SKM-1 treated with dmso at 0.1 percent for 144 hours (cell line): ENCODE data around the gene ARHGAP26.

Source experiments
- DNase-seq: peaks from one replicate; lab custom pipeline; 2025; ENCODE audit not compliant: unreplicated experiment; lab: John Stamatoyannopoulos, UW

The ARHGAP26 gene

GRCh38 chr5:143056339-143056704 lies 286.1 kb downstream of the ARHGAP26 start:
- no peak for DNase-seq

DNA sequence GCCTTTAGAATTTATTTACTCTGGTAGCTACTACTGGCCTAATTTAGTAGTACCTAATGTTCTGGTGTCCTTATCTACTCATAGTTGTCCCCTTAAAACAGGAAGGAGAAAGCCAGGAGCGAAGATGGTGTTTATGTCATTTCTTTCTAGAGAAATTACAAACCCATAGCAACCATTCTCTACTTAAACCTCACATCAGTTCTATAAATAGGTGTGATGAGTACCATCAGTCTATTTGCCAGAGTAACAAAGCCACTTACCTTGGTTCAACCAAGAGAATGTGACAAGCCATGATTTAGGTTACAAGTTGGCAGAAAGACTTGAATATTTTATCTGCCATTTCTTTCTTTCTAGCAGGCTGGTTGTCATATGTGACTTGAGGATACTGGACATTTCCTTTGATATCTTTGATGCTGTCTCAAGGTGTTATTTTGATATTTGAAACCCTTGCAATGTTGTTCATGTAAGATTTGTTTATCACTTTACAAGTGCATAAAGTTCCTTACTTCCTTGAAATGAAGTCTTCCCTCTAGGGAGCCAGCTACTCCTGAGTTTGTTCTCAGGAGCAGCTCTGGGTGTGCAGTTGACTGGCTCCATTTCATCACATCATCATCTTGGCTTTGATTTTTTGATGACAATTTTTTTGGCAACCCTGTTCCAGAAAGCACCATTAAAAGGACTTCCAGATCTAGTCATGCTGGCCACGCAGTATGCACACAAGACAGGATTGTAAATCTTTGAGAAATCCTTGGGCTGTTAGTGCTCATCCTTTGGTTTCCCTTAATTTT lies 286.8 kb downstream of the ARHGAP26 start:
- DNase-seq = no peak

GRCh38 chr5:143057580-143057999 lies 287.4 kb downstream of the ARHGAP26 start:
- peak; percentile 74 for DNase-seq

DNA sequence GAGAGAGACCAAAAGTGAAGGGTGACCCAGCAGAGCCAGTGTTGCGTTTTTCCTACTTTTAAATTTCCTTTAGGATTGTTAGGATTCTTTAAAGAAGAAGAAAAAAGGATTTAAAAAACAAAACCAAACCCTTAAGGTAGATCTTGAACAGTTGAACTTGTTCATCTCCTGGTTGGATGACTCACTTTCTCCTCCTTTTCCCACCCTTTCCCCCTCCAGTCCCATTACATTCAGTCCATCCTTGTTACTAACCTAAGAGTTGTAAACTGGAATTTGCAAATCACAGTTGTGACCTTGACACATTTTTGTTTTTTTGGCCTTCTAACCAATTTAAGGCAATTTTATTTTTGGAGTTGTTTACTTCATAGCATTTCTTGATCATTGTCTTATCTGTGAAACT lies 289.2 kb downstream of the ARHGAP26 start:
- DNase-seq = no peak

DNA sequence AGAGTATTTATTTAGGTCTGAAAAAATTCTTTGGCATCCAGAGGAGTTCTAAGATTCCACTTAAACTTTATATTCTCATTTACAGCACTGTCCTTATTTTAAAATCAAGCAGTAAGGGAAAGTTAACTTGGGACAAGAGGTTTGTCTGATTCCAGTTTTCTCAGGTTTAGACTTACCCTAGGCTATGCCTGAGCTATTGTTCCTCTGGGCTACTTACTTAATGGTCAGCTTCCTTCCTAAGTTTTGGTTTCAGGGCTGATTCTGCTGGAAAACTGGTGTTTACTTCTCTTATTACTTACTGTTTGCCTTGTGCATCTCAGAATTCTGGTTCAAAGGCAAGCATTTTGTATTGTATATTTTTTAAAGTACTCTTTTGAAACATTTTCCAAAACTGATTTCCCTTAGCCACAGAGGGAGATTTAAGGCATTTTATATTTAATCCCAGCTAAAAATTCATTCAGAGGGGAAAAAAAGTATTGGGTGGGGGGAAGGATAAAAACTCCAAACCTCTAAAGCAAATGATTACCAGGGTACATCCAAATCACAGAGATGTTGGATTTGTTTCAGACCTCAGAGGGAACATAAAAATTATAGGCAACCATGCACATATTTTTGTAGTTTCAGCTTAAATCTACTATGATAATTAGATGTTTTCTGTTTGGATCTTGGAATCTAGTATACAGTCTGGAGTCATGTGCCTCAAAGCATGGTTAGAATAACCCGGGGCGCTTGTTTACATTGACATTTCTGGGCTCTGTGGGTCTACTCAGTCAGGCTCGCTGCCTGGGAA lies 290.0 kb downstream of the ARHGAP26 start:
- no peak for DNase-seq

DNA sequence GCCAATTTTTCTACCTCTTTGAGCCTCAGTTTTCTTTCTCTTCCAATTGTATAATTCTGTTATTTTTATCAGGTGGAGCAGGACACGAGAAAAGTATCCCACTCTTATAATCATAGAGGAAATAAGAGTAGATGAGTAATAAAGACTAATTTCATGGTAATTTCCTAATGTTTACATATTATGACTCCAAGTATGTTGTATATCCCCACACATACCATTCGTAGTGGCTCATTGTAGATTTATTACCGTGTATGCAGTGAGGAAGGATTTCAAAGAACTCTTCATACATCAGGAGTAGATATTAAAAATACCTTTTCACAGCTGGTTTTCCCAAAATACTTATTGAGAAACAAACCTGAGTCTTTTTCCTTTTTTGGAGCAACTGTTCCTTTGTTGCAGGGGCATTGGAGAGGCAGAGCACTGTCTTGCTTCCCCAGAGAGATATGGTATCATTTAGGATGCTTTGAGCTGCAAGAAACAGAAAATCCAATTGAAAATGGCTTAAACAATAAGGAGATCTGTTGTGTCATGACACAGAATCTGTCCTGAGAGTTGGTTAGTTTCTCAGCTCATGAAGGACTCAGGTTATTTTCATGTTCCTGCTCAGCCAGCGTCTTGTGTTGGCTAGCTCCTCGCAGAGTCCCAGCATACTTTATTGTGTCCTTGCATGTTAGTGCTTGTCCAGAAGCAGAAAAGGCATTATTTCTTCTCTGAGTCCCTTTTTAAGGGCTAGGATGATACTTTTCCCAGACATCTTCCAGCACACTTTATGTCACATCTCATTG lies 291.2 kb downstream of the ARHGAP26 start:
- no peak for DNase-seq

DNA sequence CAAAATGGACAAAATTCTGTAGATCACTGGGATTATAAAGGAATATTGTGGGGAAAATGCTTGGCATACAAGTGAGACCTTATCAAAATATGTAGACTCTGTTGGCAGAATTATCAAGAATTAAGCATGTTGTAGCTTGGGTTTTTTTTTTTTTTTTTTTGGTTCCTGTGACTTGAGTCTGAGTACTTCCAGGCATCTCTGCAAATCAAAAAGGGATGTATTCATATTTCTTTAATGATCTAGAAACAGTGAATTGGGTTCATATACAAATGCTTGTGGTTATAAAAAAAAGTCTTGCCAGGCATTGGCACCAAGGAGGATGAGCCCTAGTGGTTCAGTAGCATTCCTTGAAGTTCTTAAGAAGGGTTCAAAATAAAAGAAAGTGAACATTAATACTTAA lies 292.2 kb downstream of the ARHGAP26 start:
- DNase-seq = no peak

DNA sequence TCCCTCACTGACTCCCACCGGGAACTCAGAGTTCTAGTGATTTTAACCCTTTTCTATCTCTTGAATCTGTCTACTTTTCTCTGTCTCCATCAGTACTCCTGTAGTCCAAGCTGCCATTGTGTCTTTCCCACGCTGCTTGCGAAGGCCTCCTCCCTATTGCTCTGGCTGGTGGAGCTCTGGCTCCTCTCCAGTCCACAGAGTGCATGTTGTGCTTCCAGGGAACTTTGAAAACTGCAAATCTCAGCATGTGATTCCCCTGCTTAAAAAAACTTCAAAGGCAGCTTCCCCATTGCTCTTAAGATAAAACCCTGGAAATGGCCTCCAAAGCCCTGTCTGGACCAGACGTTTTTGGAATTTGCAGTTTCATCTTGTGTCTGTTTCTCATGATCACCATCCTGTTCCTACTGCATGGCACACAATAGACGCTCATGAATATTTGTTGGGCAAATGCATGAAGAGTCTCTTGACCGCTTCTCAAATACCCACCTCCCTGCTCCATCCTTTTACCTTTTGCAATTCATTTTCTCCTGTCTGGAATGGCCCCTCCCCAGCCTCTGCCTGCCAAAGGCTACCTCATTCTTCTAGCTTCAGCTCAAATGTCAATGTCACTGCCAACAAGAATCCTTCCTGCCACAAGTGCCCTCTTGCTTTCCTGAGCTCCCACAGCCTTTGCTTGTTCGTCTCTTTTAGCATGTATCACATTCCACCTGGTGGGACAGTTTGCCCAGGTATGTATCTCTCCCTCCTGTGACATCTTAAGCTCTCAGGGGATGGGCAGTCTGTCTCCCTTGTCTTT lies 293.2 kb downstream of the ARHGAP26 start:
- DNase-seq = no peak

DNA sequence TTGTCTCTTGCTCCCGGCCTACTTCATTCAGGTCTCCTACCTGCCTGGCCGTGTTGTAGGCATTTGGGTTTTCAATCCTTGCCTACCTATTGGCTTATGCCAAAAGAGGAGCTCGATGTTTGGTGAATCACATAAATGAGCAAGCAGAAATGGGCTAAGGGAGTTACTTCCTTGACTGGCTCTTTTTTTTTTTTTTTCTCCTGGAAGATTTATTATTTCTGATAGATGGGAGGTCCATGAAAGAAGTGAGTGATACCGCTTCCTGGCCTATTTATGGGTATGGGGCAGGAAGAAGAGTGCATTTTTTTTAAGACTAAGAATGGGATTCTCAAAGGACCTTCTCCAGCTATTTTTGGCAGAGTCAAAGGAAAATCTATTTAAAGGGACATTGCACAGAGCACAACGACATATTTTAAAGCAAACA lies 294.1 kb downstream of the ARHGAP26 start:
- no peak for DNase-seq

DNA sequence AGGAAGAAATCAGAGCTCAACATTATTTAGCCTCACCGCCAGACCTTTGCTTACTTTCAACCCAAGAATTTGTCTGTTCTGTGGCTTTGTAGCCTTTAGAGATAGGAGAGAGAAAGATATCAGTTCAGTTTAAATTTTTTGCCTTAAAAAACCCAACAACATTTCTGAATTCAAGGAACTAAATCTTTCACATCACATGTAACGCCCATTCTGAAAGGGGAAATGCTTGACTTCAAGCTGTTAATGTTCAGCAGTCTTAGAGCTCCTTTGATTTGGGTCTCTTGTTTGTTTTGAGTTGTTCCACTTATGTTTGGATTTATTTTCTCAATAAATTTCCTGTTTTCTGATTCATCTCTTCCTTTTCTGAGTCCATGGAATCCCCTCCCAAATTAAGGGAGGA lies 294.5 kb downstream of the ARHGAP26 start:
- DNase-seq = no peak

- no peak for DNase-seq
These were observed 295.2 kb downstream of the ARHGAP26 start for GRCh38 chr5:143065185-143065965.

- DNase-seq = no peak
These were observed 295.9 kb downstream of the ARHGAP26 start for GRCh38 chr5:143065996-143066522.

DNA sequence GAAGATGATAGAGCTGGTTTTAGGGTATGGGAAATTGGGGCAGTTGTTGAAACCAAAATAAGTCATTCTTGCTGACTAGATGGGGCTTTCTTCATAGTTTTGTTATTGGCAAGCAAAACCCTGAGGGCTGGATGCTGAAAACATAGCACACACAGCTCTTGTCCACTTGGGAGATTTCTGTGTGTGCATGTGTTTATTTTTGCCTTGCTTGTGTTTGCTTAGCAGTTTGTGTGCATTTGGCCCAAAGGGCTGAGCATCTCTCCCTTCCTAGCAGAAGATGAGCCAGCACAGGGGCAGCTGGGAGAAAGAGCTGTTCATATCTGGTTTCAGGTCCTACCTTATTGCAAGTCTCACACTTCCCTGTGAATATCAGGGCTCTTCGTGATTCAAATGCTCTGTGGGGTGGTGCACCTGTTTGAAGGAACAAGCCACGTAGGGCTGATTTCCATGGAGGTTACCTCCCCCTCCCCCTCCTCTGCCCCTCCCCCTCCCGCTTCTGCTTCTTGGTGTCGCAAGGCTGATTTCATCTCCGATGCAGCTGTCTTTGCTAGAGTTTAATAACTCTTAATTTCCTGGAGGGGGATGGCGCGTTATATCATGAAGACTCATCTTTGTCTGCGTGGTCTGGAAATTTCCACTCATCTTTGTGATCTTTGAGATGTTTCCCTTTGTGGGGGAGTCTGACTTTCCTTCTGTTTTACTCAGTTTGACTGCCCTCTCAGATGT lies 296.5 kb downstream of the ARHGAP26 start:
- DNase-seq = no peak

DNA sequence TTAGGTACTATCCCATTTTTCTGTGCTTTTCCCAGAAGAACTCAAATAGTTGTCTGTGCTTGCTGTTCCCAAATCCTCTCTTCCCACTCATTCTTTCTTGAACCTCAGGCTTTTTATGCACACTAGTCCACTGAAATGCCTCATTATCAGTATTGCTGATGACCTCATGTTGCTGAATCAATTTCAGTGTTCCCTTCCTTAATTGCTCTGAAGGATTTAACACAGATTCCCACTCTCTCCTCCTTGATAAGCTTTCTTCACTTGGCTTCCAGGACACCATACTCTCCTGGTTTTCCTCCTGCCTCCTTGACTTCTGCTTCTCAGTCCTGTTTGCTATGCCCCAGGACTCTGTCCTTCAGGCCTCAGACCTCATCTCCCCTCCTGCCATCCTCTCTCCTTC lies 298.5 kb downstream of the ARHGAP26 start:
- DNase-seq = no peak

DNA sequence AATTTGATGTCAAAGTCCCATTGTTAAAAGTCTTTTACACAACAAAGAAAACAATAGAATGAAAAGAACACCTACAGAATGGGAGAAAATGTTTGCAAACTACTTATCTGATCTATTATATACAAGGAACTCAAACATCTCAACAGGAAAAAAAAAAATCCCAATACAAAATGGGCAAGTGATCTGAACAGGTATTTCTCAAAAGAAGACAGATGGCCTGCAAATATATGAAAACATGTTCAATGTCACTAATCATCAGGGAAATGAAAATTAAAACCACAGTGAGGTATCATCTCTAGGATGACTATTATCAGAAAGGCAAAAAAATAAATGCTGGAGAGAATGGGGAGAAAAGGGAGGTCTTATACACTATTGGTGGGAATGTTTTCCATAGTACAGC lies 301.8 kb downstream of the ARHGAP26 start:
- no peak for DNase-seq

GRCh38 chr5:143072734-143073133 lies 302.6 kb downstream of the ARHGAP26 start:
- no peak for DNase-seq

- DNase-seq = no peak
These were observed 303.6 kb downstream of the ARHGAP26 start for GRCh38 chr5:143073766-143074165.

DNA sequence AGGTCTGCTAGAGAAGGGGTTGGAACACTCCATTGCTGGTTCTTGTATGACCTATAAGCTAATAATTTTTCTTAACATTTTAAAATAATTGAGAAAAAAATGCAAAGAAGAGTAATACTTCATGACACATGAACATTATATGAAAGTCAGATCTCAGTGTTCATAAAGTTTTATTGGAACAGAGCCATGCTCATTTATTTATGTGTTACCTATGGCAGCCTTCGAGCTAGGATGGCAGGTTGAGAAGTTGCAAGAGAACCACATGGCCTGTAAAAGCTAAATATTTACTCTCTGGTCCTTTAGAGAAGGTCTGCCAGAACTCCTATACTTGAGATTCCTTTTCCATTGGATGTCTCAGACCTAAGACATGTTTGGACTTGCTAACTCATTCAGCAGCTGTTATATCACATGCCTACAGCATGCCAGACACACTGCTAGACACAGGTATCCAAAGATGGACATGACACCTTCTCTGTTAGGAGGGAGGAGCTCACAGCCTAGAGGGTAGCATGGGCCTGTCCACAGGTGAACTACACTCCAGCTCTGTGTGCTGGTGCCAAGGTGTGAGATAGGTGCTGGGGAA lies 304.3 kb downstream of the ARHGAP26 start:
- no peak for DNase-seq

GRCh38 chr5:143076377-143076776 lies 306.2 kb downstream of the ARHGAP26 start:
- no peak for DNase-seq
